BJ (cell line): Measurements from ENCODE around the gene RASAL1. TPM values are rescaled to one million over a fixed set of nuclear protein-coding genes. Genes with fewer than 3 reads are reported as not detected.

Source experiments
- CTCF ChIA-PET: fragments of 350-600 bp; formaldehyde crosslinking; extraction: SDS; loops from one replicate; lab custom pipeline; 2021; ENCODE audit warnings: antibody characterized with exemption, inconsistent platforms; lab: Yijun Ruan, JAX
- POLR2A ChIA-PET: fragments of 300-600 bp; sonication (Branson Sonifier 250); formaldehyde crosslinking; extraction: SDS; loops from one replicate; lab custom pipeline; 2021; ENCODE audit warnings: antibody characterized with exemption; lab: Charles Lee
- DNase-seq: peaks from one replicate; pipeline ENCODE4 v3.0.0-alpha.2; 2011; ENCODE audit warnings: low read depth
- H3K27me3 ChIP-seq: 2 replicates; pipeline ENCODE4 v1.6.0; 2011; ENCODE audit warnings: low read length; ENCODE audit not compliant: control insufficient read depth, insufficient read depth
- H3K36me3 ChIP-seq: 2 replicates; pipeline ENCODE4 v1.5.1; 2011; ENCODE audit warnings: low read length; ENCODE audit not compliant: control insufficient read depth, insufficient read depth
- H3K4me3 ChIP-seq: 2 replicates; pipeline ENCODE4 v1.5.1; 2011; ENCODE audit warnings: low read depth, mild to moderate bottlenecking, control low read depth, low read length
- polyA plus RNA-seq: library from polyadenylated mRNA; depleted of rRNA; stranded (reverse); fragments of >200 nt; gene quantifications from 2 replicates; pipeline ENCODE4 v1.2.3, GENCODE V29; 2011
- TF ChIP-seq, protein P1 (sequence below): IDR thresholded peaks from 2 replicates; pipeline ENCODE4 v1.5.1; 2011; ENCODE audit warnings: low read depth, mild to moderate bottlenecking, control low read depth, inconsistent platforms, low read length, moderate library complexity; ENCODE audit not compliant: insufficient read depth

Gene RASAL1
- polyA plus RNA-seq, 1 experiment = not detected

GRCh38 chr12:113081873-113082272 is 53.7 kb downstream of the RASAL1 start:
- Histone ChIP-seq H3K4me3 (no peak overlapping the region), H3K36me3 (no peaks in the 10 kb centered on the region), H3K27me3 (peaks cover 2% of the 10 kb centered on the region; the same call in 1 of the 2 replicates)
- CTCF ChIA-PET = interaction anchor here (0.5 to 1.3 kb wide), 2 partner anchors 17 to 1283 kb away, joined by 3 read pairs; no protein-coding TSS in a partner anchor
- POLR2A ChIA-PET = no interaction called here
- DNase-seq = no peak
- TF ChIP-seq, protein P1, sequence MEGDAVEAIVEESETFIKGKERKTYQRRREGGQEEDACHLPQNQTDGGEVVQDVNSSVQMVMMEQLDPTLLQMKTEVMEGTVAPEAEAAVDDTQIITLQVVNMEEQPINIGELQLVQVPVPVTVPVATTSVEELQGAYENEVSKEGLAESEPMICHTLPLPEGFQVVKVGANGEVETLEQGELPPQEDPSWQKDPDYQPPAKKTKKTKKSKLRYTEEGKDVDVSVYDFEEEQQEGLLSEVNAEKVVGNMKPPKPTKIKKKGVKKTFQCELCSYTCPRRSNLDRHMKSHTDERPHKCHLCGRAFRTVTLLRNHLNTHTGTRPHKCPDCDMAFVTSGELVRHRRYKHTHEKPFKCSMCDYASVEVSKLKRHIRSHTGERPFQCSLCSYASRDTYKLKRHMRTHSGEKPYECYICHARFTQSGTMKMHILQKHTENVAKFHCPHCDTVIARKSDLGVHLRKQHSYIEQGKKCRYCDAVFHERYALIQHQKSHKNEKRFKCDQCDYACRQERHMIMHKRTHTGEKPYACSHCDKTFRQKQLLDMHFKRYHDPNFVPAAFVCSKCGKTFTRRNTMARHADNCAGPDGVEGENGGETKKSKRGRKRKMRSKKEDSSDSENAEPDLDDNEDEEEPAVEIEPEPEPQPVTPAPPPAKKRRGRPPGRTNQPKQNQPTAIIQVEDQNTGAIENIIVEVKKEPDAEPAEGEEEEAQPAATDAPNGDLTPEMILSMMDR = no peak

- ChIA-PET POLR2A (no interaction called here), CTCF (interaction anchor here (1.6 kb wide), 1 partner anchor 29 kb away, joined by 3 read pairs; no protein-coding TSS in a partner anchor)
- no peak for DNase-seq
- Histone ChIP-seq H3K36me3 (no peaks in the 10 kb centered on the region), H3K27me3 (peaks cover 2% of the 10 kb centered on the region; the same call in 1 of the 2 replicates), H3K4me3 (no peak overlapping the region)
- TF ChIP-seq, protein P1 = no peak
These were observed 57.7 kb downstream of the RASAL1 start for GRCh38 chr12:113077859-113078255.

DNA sequence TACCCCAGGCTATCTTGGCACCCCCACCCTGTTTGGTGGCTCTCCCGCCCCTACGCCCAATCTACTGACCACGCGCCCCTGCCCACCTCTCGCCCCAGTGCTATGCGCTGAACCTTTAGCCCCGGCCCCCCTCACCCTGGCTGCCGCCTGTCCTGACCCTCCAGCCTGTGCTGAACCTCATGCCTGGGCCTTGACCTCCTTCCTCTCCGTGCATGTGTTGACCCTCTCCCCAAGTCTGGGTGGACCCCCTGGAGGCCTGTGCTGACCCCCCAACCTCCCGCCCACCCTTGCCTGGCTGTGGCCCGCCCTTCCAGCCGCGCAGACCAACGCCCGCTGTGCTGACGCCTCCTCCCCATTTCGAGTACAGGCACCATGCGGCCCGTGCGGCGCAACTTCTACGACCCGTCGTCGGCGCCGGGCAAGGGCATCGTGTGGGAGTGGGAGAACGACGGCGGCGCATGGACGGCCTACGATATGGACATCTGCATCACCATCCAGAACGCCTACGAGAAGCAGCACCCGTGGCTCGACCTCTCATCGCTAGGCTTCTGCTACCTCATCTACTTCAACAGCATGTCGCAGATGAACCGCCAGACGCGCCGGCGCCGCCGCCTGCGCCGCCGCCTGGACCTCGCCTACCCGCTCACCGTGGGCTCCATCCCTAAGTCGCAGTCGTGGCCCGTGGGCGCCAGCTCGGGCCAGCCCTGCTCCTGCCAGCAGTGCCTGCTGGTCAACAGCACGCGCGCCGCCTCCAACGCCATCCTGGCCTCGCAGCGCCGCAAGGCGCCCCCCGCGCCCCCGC is 58.3 kb downstream of the RASAL1 start:
- no peak for DNase-seq
- ChIA-PET CTCF (no interaction called here), POLR2A (no interaction called here)
- H3K4me3 ChIP-seq = no peak overlapping the region
- TF ChIP-seq, protein P1 = no peak
- H3K27me3 ChIP-seq = peaks cover under 1% of the 10 kb centered on the region; the same call in 1 of the 2 replicates
- H3K36me3 ChIP-seq = no peaks in the 10 kb centered on the region

- Histone ChIP-seq H3K36me3 (no peaks in the 10 kb centered on the region), H3K4me3 (no peak overlapping the region), H3K27me3 (no peaks in the 10 kb centered on the region; the same call in 1 of the 2 replicates)
- ChIA-PET POLR2A (no interaction called here), CTCF (interaction anchor here (2.0 kb wide), 1 partner anchor 23 kb away, joined by 4 read pairs; no protein-coding TSS in a partner anchor)
- DNase-seq = no peak
- TF ChIP-seq, protein P1 = no peak
These were observed 60.4 kb downstream of the RASAL1 start for GRCh38 chr12:113075137-113075683.

DNA sequence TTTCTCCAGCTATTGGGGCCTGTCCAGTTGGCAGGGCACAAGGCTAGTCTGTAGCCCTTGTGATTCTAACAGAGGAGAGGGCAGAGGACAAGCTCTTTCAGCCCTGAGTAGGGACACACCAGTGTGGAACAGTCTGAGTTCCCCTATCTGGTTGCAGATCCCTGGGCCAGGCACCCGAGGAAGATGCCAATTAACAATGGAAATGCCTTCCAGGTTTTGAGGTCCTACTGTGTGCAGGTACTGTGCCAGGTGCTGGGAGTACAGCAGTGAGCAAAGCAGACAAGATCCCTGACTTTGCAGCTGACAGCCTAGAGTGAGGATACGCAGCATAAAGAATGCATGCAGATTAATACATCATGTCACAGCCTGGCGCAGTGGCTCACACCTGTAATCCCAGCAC is 62.0 kb downstream of the RASAL1 start:
- DNase-seq = no peak
- POLR2A ChIA-PET = no interaction called here
- H3K36me3 ChIP-seq = no peaks in the 10 kb centered on the region
- H3K4me3 ChIP-seq = no peak overlapping the region
- TF ChIP-seq, protein P1 = no peak
- no peaks in the 10 kb centered on the region for H3K27me3 ChIP-seq
- CTCF ChIA-PET = interaction anchor here (1.1 to 2.0 kb wide), 2 partner anchors 15 to 25 kb away, joined by 3 to 4 read pairs; no protein-coding TSS in a partner anchor
